Hippocampal formation (tissue), 2 donors: Measurements from ENCODE around the gene SURF2.

ENCODE experiments used
- DNase-seq, 2 donors: peaks; one replicate each; lab custom pipeline; 2025; lab: John Stamatoyannopoulos, UW

SURF2 gene

GRCh38 chr9:133335924-133336811 lies 20.2 kb upstream of the SURF2 start, which contains the start of gene SURF6:
Gene SURF6 (minus strand): TSS chr9:133336188. CDS start chr9:133336132, 56 bp downstream.
- peak; percentile 77 to 84 for DNase-seq

- DNase-seq: no peak
These were observed 16.7 kb upstream of the SURF2 start for GRCh38 chr9:133339641-133340040.

- no peak for DNase-seq
These were observed 16.1 kb upstream of the SURF2 start for GRCh38 chr9:133340256-133340655.

GRCh38 chr9:133340916-133341315 lies 15.4 kb upstream of the SURF2 start:
- no peak for DNase-seq

- DNase-seq: peak in 1 of 2 donors; percentile 30
These were observed 14.8 kb upstream of the SURF2 start for GRCh38 chr9:133341369-133342068.

GRCh38 chr9:133342069-133342406 lies 14.3 kb upstream of the SURF2 start:
- DNase-seq: no peak

GRCh38 chr9:133342570-133342969 lies 13.8 kb upstream of the SURF2 start:
- no peak for DNase-seq

- no peak for DNase-seq
These were observed 12.3 kb upstream of the SURF2 start for GRCh38 chr9:133344071-133344470.

- DNase-seq: no peak
These were observed 11.4 kb upstream of the SURF2 start for GRCh38 chr9:133344979-133345378.

- DNase-seq: no peak
These were observed 10.8 kb upstream of the SURF2 start for GRCh38 chr9:133345596-133345995.

- DNase-seq: no peak
These were observed 10.1 kb upstream of the SURF2 start for GRCh38 chr9:133346021-133346785.

GRCh38 chr9:133347515-133347984 lies 8.8 kb upstream of the SURF2 start:
- DNase-seq: no peak

GRCh38 chr9:133347985-133348717 lies 8.2 kb upstream of the SURF2 start, which contains the start of the genes MED22 and RPL7A:
Gene MED22 (minus strand): TSS chr9:133348131. CDS start chr9:133346662, 1,469 bp downstream.
Gene RPL7A (plus strand): TSS chr9:133348218. CDS start chr9:133348244, 26 bp downstream.
- DNase-seq: peak; percentile 82 to 96

- DNase-seq: no peak
These were observed 7.4 kb upstream of the SURF2 start for GRCh38 chr9:133348718-133349573.

- no peak for DNase-seq
These were observed 6.3 kb upstream of the SURF2 start for GRCh38 chr9:133349965-133350616.

GRCh38 chr9:133351526-133351907 lies 4.8 kb upstream of the SURF2 start:
- DNase-seq: no peak

- no peak for DNase-seq
These were observed 4.3 kb upstream of the SURF2 start for GRCh38 chr9:133351908-133352634.

GRCh38 chr9:133352635-133353340 lies 3.6 kb upstream of the SURF2 start:
- no peak for DNase-seq

- DNase-seq: no peak
These were observed 2.8 kb upstream of the SURF2 start for GRCh38 chr9:133353548-133353947.
